GM19240 (cell line): ENCODE data around the gene C1QA.

Experiments used
- DNase-seq: peaks from one replicate; pipeline ENCODE4 v3.0.0; 2011; ENCODE audit warnings: low spot score; ENCODE audit not compliant: insufficient read length

The C1QA gene

GRCh38 chr1:22612671-22613571 is 23.5 kb upstream of the C1QA start:
- DNase-seq = no peak

- DNase-seq = no peak
Observed at GRCh38 chr1:22613572-22613918, 22.9 kb upstream of the C1QA start.

- DNase-seq = no peak
Observed at GRCh38 chr1:22613951-22614350, 22.5 kb upstream of the C1QA start.

- DNase-seq = no peak
Observed at GRCh38 chr1:22615886-22616285, 20.5 kb upstream of the C1QA start.

- no peak for DNase-seq
Observed at GRCh38 chr1:22616571-22616970, 19.9 kb upstream of the C1QA start.

GRCh38 chr1:22618056-22618455 is 18.4 kb upstream of the C1QA start:
- no peak for DNase-seq

- no peak for DNase-seq
Observed at GRCh38 chr1:22619252-22619651, 17.2 kb upstream of the C1QA start.

GRCh38 chr1:22619798-22620197 is 16.6 kb upstream of the C1QA start:
- DNase-seq = no peak

GRCh38 chr1:22621761-22622160 is 14.7 kb upstream of the C1QA start:
- no peak for DNase-seq

GRCh38 chr1:22625262-22625925 is 11.0 kb upstream of the C1QA start:
- DNase-seq = no peak

GRCh38 chr1:22626237-22627157 is 9.9 kb upstream of the C1QA start:
- DNase-seq = no peak

GRCh38 chr1:22627331-22627730 is 9.1 kb upstream of the C1QA start:
- DNase-seq = no peak

- no peak for DNase-seq
Observed at GRCh38 chr1:22628698-22629444, 7.6 kb upstream of the C1QA start.

GRCh38 chr1:22629886-22630285 is 6.5 kb upstream of the C1QA start:
- no peak for DNase-seq

- no peak for DNase-seq
Observed at GRCh38 chr1:22633697-22634463, 2.5 kb upstream of the C1QA start.

- DNase-seq = no peak
Observed at GRCh38 chr1:22635436-22635835, 992 bp upstream of the C1QA start.

GRCh38 chr1:22636927-22637326 is 499 bp downstream of the C1QA start:
- no peak for DNase-seq

GRCh38 chr1:22637907-22638445 is 1.5 kb downstream of the C1QA start:
- DNase-seq = no peak

- DNase-seq = no peak
Observed at GRCh38 chr1:22638476-22639234, 2.2 kb downstream of the C1QA start.
